Suppressor macrophage treated with lipopolysaccharide for 1 hour (primary cell): ENCODE results near the gene HPSE2.
A peak's percentile ranks its signal among the peaks of the same experiment; 100 is the strongest.
"Not testable (repeated sequence)": the region's sequence is repeated elsewhere in the genome, so short reads cannot be mapped to it uniquely, and the experiment has no call there.

Experiments
- DNase-seq, 3 donors: peaks; one replicate each; pipeline ENCODE4 v3.0.0-alpha.2; 2020 to 2022

Gene HPSE2

GRCh38 chr10:99143651-99144050 is 92.0 kb downstream of the HPSE2 start:
- no peak for DNase-seq

GRCh38 chr10:99143011-99143410 is 92.6 kb downstream of the HPSE2 start:
- no peak for DNase-seq

- not testable (repeated sequence) for DNase-seq
Measured at GRCh38 chr10:99132897-99133296, 102.8 kb downstream of the HPSE2 start.

GRCh38 chr10:99125879-99126278 is 109.8 kb downstream of the HPSE2 start:
- no peak for DNase-seq

GRCh38 chr10:99124376-99124775 is 111.3 kb downstream of the HPSE2 start:
- DNase-seq = no peak

GRCh38 chr10:99123851-99124250 is 111.8 kb downstream of the HPSE2 start:
- DNase-seq = no peak

GRCh38 chr10:99123336-99123735 is 112.3 kb downstream of the HPSE2 start:
- DNase-seq = no peak

- no peak for DNase-seq
Measured at GRCh38 chr10:99119258-99119748, 116.3 kb downstream of the HPSE2 start.

GRCh38 chr10:99115703-99116102 is 119.9 kb downstream of the HPSE2 start:
- peak in 1 of 3 donors; percentile 10 for DNase-seq

- no peak for DNase-seq
Measured at GRCh38 chr10:99085358-99085757, 150.3 kb downstream of the HPSE2 start.

GRCh38 chr10:99084161-99084560 is 151.5 kb downstream of the HPSE2 start:
- DNase-seq = no peak

GRCh38 chr10:99080275-99080945 is 155.2 kb downstream of the HPSE2 start:
- no peak for DNase-seq

- no peak for DNase-seq
Measured at GRCh38 chr10:99062591-99062990, 173.1 kb downstream of the HPSE2 start.

GRCh38 chr10:99058762-99059161 is 176.9 kb downstream of the HPSE2 start:
- DNase-seq = no peak

- no peak for DNase-seq
Measured at GRCh38 chr10:99057936-99058690, 177.5 kb downstream of the HPSE2 start.

- DNase-seq = no peak
Measured at GRCh38 chr10:99045671-99046070, 190.0 kb downstream of the HPSE2 start.

- DNase-seq = no peak
Measured at GRCh38 chr10:99042051-99042771, 193.4 kb downstream of the HPSE2 start.

GRCh38 chr10:99041468-99041867 is 194.2 kb downstream of the HPSE2 start:
- DNase-seq = no peak

- DNase-seq = no peak
Measured at GRCh38 chr10:99013885-99014284, 221.8 kb downstream of the HPSE2 start.

GRCh38 chr10:99010286-99010685 is 225.4 kb downstream of the HPSE2 start:
- no peak for DNase-seq

- no peak for DNase-seq
Measured at GRCh38 chr10:99008054-99008453, 227.6 kb downstream of the HPSE2 start.

GRCh38 chr10:99007457-99007856 is 228.2 kb downstream of the HPSE2 start:
- no peak for DNase-seq

- no peak for DNase-seq
Measured at GRCh38 chr10:99005254-99005653, 230.4 kb downstream of the HPSE2 start.

GRCh38 chr10:99004738-99005137 is 230.9 kb downstream of the HPSE2 start:
- DNase-seq = no peak
